ENCODE data around the gene MAP4K2.

MAP4K2 gene

DNA sequence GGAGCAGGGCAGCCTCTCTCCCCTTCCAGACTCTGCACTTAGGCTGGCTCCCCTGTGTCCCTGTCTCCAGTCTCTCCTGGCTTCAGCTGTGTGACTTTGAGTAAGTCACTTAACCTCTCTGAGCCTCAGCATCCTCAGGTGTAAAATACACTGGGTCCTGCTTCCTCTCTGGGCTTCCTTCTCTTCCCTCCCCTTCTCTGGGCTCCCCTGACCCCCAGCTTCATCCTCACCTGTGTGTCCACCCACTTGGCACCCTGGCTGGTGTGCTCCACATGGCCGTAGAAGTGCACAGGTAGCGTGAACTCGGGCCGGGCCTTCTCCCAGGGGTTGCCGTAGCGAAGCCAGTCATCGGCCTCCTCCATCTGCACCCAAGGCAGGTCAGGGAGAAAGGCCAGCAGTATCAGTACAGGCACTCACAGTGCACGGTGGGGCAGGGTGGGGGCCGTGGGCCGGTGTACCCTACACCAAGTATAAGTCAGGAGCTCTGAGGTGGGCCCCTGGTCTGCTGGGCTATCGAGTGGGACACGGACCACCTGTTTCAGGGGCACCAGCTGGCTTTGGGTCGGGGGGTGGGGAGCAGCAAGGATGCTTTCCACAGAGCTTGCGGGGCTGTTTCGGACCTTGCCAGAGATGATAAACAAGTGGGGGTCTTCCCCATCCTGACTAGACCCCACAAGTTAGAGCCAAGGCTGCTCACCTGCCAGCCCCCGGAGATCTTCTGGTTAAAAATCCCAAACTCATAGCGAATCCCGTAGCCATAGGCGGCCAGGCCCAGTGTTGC lies 45.3 kb downstream of the MAP4K2 start:
- no peak overlapping the region for H3K27ac ChIP-seq
- TF ChIP-seq, protein P1, sequence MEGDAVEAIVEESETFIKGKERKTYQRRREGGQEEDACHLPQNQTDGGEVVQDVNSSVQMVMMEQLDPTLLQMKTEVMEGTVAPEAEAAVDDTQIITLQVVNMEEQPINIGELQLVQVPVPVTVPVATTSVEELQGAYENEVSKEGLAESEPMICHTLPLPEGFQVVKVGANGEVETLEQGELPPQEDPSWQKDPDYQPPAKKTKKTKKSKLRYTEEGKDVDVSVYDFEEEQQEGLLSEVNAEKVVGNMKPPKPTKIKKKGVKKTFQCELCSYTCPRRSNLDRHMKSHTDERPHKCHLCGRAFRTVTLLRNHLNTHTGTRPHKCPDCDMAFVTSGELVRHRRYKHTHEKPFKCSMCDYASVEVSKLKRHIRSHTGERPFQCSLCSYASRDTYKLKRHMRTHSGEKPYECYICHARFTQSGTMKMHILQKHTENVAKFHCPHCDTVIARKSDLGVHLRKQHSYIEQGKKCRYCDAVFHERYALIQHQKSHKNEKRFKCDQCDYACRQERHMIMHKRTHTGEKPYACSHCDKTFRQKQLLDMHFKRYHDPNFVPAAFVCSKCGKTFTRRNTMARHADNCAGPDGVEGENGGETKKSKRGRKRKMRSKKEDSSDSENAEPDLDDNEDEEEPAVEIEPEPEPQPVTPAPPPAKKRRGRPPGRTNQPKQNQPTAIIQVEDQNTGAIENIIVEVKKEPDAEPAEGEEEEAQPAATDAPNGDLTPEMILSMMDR (conservative IDR thresholded peaks at IDR 0.05): no peak
- TF ChIP-seq ZFX (IDR thresholded peaks at IDR 0.05): no peak

DNA sequence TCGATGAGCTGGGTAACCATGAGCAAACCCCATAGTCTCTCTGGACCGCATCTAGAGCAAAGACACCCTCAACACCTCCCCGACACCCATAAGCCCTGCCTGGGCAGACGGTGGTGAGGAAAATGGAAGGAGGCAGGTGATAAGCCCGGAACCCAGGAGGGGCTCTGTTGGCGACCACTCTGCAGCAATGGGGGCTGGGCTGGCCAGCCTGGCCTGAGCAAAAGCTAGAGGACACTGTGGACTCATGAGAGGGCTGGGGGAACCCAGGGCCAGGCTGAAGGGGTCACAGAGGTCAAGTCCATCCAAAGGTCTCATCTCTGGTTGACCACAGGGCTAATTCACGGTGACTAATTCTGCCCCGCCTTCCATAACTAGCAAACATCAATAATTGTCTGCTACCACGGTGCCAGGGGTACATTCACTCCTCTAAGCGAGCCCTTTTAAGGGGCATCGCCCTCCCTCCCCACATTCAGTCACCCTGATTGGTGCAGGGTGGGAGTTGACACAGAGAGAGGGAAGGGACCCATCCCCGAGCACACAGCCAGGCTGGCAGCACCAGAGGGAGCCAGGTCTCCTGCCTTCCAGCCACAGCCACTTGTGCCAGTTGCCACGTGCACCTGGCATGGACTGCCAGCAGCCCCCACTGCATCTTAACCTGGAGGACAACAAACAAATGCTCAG lies 47.2 kb downstream of the MAP4K2 start:
- TF ChIP-seq, protein P1 (conservative IDR thresholded peaks at IDR 0.05): no peak
- no peak for TF ChIP-seq ZFX (IDR thresholded peaks at IDR 0.05)
- no peak overlapping the region for H3K27ac ChIP-seq

DNA sequence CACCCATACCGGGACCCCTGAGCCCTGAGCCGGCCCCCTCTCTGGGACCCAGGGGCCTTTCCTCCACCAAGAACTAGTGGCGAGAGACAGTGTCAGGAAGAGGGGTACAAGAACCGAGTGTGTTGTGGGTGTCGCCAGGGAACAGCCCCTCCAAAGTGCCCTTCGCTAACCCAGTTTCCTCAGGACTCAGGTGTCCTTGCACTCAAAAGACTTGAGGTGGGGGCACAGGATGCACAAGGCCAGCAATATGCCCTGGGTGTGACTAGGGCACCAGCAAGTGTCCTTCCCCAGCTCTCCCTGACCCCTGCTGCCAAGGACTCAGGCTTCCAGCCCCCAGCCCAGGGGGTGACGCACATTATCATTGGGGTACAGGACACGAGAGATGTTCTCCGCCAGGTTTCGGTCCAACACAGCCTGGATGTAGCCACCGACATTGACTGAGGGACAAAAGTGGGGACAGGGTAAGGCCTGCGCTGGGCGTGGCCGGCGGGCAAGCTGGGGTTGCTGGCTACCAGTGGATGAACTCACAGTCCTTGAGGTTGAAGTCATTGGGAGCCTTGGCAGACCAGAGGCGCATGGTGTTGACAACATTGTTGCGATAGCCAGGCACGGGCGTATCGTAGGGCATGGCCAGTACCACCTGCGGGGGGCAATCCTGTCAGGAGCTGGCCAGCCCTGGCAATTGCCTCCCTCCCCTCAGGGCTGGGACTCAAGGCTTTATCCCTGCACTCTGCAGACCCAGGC lies 47.9 kb downstream of the MAP4K2 start:
- H3K27ac ChIP-seq: no peak overlapping the region
- TF ChIP-seq ZFX (IDR thresholded peaks at IDR 0.05): no peak
- TF ChIP-seq, protein P1 (conservative IDR thresholded peaks at IDR 0.05): no peak

DNA sequence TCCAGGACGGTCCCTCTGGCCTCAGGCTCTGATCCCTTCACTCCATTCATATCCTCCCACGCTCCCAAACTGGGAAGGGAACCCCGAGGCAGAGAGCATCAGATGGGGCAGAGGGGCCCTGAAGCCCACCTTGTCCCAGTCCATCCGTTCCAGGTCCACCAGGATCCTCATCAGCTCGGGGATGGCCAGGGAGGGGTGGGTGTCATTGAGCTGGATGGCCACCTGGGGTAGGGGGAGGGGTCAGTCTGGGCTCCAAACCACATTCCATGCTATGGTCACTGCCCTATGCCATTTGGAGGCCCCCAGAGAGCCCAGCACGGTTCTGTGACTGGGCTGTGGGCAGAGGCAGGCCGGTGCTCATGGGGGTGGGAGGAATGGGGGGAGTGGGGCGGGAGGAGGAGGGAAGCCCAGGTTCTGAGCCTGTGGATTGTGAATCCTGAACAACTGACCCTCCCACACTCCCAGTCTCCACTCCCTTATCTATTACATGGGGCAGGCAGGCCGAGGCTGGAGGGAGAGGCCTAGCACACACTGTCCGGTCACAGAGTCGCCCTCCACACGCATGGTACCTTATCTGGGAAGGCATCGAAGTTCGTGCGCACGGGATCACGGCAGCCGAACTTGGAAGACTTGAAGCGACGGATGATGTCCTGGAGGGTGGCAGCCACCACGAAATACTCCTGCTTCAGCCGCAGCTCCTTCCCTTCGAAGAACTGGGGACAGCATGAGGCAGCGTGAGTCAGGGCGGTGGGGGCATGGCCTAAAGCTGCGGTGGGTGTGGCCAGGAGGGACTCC lies 48.7 kb downstream of the MAP4K2 start:
- H3K27ac ChIP-seq: no peak overlapping the region
- TF ChIP-seq ZFX (IDR thresholded peaks at IDR 0.05): no peak
- TF ChIP-seq, protein P1 (conservative IDR thresholded peaks at IDR 0.05): no peak

DNA sequence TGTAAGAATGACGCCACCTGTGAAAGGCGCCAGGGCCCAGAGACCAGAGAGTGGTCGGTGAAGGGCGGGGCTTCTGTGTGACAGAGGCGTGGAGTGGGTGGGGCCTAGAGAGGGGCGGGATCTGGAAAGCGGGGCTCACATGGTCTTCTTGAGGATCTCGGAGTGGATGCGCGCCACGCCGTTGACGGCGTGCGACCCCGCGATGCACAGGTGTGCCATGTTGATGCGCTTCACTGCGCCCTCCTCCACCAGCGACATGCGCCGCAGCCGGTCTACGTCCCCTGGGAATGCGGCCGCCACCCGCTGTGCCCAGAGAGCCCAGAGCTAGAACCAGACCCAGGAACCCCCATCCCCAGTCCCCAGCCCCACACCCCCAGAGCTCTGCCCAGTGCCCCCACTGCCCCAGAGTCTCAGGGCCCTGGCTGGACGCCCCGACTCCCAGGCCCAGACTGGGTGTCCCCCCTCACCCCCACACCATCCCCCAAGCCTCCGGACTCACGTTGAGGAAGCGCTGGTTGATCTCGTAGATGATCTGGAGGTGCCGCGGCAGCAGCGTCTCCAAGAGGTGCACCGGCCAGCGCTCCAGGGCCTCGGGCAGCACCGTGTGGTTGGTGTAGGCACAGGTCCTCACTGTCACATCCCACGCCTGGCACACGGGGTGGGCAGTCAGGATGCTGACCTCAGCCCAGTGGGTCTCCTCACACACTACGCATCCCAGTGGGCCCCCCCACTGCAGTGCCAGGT lies 49.5 kb downstream of the MAP4K2 start:
- H3K27ac ChIP-seq: no peak overlapping the region
- TF ChIP-seq, protein P1 (conservative IDR thresholded peaks at IDR 0.05): no peak
- TF ChIP-seq ZFX (IDR thresholded peaks at IDR 0.05): no peak

DNA sequence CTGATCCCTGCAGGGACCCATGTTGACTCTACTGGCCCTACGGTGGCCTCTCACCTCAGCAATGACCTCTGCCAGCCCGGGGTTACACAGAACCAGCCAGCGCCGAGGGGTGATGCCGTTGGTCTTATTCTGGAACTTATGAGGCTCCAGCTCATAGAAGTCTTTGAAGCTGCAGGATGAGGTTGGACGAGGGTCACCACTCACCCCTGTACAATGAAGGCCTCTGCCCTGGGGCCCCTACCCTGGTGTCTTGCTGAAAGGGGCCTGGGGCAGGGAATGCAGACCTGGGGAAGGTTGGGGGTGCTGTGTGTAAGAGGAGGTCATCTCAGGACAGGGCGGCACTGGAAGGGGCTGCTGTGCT lies 50.0 kb downstream of the MAP4K2 start:
- TF ChIP-seq, protein P1 (conservative IDR thresholded peaks at IDR 0.05): no peak
- TF ChIP-seq ZFX (IDR thresholded peaks at IDR 0.05): no peak
- H3K27ac ChIP-seq: no peak overlapping the region

Data from C4-2B (cell line).